Panc1 (cell line): Measurements from ENCODE around the gene B3GLCT. TPM values are rescaled to one million over a fixed set of nuclear protein-coding genes. Genes with fewer than 3 reads are reported as not detected.

Experiments used
- ATAC-seq: fragments of 200-7000 bp; cut with Tn5 transposase; 2 replicates; pipeline ENCODE4 v1.9.1; 2020; ENCODE audit warnings: mild to moderate bottlenecking, moderate library complexity
- BruUV-seq: library from RNA; stranded (reverse); fragments of 400-500 nt; replicated peaks from 2 replicates; lab custom pipeline; 2021; lab: Mats Ljungman, UMichigan
- CTCF ChIA-PET: fragments of 300-600 bp; sonication (Branson Sonifier 250); formaldehyde crosslinking; loops from one replicate; lab custom pipeline; 2022; ENCODE audit warnings: antibody characterized with exemption; lab: Charles Lee
- POLR2A ChIA-PET: fragments of 300-600 bp; sonication (Branson Sonifier 250); formaldehyde crosslinking; loops from one replicate; lab custom pipeline; 2022; ENCODE audit warnings: antibody characterized with exemption; lab: Charles Lee
- DNase-seq: peaks from one replicate; pipeline ENCODE4 v3.0.0-alpha.2; 2010; ENCODE audit warnings: low read depth, low spot score
- H3K27ac ChIP-seq: 2 replicates; pipeline ENCODE4 v1.5.1; 2011; ENCODE audit warnings: mild to moderate bottlenecking, low read length, inconsistent platforms
- H3K27me3 ChIP-seq: fragments of 200-500 bp; sonication (Bioruptor generic); 2 replicates; pipeline ENCODE4 v1.6.0; 2014; ENCODE audit warnings: low read length, inconsistent platforms; ENCODE audit not compliant: control insufficient read depth, insufficient read depth
- H3K36me3 ChIP-seq: fragments of 200-500 bp; sonication (Bioruptor generic); 2 replicates; pipeline ENCODE4 v1.5.1; 2014; ENCODE audit warnings: inconsistent platforms, mild to moderate bottlenecking, low read length, moderate library complexity; ENCODE audit not compliant: control insufficient read depth, insufficient read depth
- H3K4me1 ChIP-seq: 2 replicates; pipeline ENCODE4 v1.5.1; 2011; ENCODE audit warnings: inconsistent platforms, mild to moderate bottlenecking, low read length, moderate library complexity; ENCODE audit not compliant: control insufficient read depth, insufficient read depth
- H3K4me3 ChIP-seq, 2 experiments: 2 replicates each; pipeline ENCODE4 v1.5.1; 2011 to 2012; ENCODE audit warnings: low read depth in 2 of 2, low read length in 2 of 2, mild to moderate bottlenecking in 2 of 2, inconsistent platforms in 1 of 2, moderate library complexity in 1 of 2
- H3K9me3 ChIP-seq: fragments of 200-500 bp; sonication (Bioruptor generic); 2 replicates; pipeline ENCODE4 v1.5.1; 2014; ENCODE audit warnings: low read depth, mild to moderate bottlenecking, inconsistent platforms, low read length, moderate library complexity; ENCODE audit not compliant: control insufficient read depth, insufficient read depth
- CTCF ChIP-seq: fragments of 450-650 bp; IDR thresholded peaks from 2 replicates; pipeline ENCODE4 v1.5.1; 2017; ENCODE audit warnings: mild to moderate bottlenecking
- POLR2AphosphoS5 ChIP-seq: IDR thresholded peaks from 2 replicates; pipeline ENCODE4 v1.6.1; 2012; ENCODE audit warnings: mild to moderate bottlenecking, low read depth, low read length, moderate library complexity
- SIN3A ChIP-seq: IDR thresholded peaks from 2 replicates; pipeline ENCODE4 v1.6.1; 2012; ENCODE audit warnings: low read depth, mild to moderate bottlenecking, low read length, moderate library complexity, borderline replicate concordance; ENCODE audit not compliant: insufficient read depth
- TCF7L2 ChIP-seq: IDR thresholded peaks from 2 replicates; pipeline ENCODE4 v1.6.1; 2011; ENCODE audit warnings: mild to moderate bottlenecking, low read depth, low read length, inconsistent platforms
- in situ Hi-C: cut with HindIII; loops from 2 replicates; pipeline ENCODE4 v1.10.0; 2016; ENCODE audit warnings: low sequenced_read_pairs, low pct_unique_long_range_greater_than_20kb
- intact Hi-C: fragments of 100-400 bp; cut with micrococcal nuclease; formaldehyde crosslinking; loops from one replicate; pipeline ENCODE4 v1.10.0; 2022; ENCODE audit not compliant: unreplicated experiment
- total RNA-seq: library from RNA; stranded (reverse); gene quantifications from one replicate; pipeline ENCODE4 v1.2.1, GENCODE V29; 2021; ENCODE audit not compliant: unreplicated experiment
- TF ChIP-seq, protein P1 (sequence below), 2 experiments: IDR thresholded peaks; 2 replicates each; pipeline ENCODE4 v1.6.1; 2011 to 2012; ENCODE audit warnings: low read depth in 2 of 2, control low read depth in 1 of 2, low read length in 1 of 2, mild to moderate bottlenecking in 1 of 2, moderate library complexity in 1 of 2; ENCODE audit not compliant: insufficient read depth in 1 of 2

The B3GLCT gene
- total RNA-seq, 1 experiment from 2014 or later, result 16.5 TPM

DNA sequence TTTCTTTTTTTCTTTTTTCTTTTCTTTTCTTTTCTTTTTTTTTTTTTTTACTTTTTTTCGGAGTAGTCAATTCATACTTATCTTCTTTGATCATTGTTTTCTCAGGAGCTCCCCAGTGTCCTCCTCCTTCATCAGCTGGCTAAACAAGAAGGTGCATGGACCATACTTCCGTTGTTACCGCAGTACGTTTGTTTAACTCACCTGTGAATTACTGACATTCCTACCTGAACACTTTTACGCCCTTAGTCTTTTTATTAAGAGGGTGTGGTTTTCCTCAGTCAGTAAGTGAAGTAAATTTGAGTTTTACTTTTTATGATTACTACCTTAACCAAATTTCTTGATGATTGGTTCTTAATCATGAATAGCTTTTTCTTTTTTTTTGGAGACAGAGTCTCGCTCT lies 47.1 kb downstream of the B3GLCT start:
- Histone ChIP-seq H3K27ac (no peak overlapping the region), H3K4me1 (no peaks in the 10 kb centered on the region), H3K4me3 (no peak overlapping the region), H3K9me3 (no peaks in the 10 kb centered on the region), H3K27me3 (no peaks in the 10 kb centered on the region), H3K36me3 (no peaks in the 10 kb centered on the region)
- TF ChIP-seq TCF7L2 (no peak), SIN3A (no peak), CTCF (no peak), POLR2AphosphoS5 (no peak)
- TF ChIP-seq, protein P1, sequence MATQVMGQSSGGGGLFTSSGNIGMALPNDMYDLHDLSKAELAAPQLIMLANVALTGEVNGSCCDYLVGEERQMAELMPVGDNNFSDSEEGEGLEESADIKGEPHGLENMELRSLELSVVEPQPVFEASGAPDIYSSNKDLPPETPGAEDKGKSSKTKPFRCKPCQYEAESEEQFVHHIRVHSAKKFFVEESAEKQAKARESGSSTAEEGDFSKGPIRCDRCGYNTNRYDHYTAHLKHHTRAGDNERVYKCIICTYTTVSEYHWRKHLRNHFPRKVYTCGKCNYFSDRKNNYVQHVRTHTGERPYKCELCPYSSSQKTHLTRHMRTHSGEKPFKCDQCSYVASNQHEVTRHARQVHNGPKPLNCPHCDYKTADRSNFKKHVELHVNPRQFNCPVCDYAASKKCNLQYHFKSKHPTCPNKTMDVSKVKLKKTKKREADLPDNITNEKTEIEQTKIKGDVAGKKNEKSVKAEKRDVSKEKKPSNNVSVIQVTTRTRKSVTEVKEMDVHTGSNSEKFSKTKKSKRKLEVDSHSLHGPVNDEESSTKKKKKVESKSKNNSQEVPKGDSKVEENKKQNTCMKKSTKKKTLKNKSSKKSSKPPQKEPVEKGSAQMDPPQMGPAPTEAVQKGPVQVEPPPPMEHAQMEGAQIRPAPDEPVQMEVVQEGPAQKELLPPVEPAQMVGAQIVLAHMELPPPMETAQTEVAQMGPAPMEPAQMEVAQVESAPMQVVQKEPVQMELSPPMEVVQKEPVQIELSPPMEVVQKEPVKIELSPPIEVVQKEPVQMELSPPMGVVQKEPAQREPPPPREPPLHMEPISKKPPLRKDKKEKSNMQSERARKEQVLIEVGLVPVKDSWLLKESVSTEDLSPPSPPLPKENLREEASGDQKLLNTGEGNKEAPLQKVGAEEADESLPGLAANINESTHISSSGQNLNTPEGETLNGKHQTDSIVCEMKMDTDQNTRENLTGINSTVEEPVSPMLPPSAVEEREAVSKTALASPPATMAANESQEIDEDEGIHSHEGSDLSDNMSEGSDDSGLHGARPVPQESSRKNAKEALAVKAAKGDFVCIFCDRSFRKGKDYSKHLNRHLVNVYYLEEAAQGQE (IDR thresholded peaks at IDR 0.05; ENCODE audit: insufficient read depth in 1 of 2, low read depth in 2 of 2, low read length in 1 of 2), result no peak
- in situ Hi-C loops, result no loop called here
- DNase-seq (no peak), ATAC-seq (no peak)
- no TSS peak for BruUV-seq
- intact Hi-C loops, result no loop called here
- ChIA-PET CTCF (no interaction called here), POLR2A (interaction anchor here (0.6 kb wide), 1 partner anchor 49 kb away, joined by 3 read pairs; no protein-coding TSS in a partner anchor)

GRCh38 chr13:31248361-31248760 lies 48.6 kb downstream of the B3GLCT start:
- in situ Hi-C loops, result no loop called here
- intact Hi-C loops, result no loop called here
- no TSS peak for BruUV-seq
- DNase-seq (no peak), ATAC-seq (no peak)
- CTCF ChIA-PET, result no interaction called here
- POLR2A ChIA-PET, result no interaction called here
- Histone ChIP-seq H3K36me3 (no peaks in the 10 kb centered on the region), H3K4me3 (no peak overlapping the region), H3K4me1 (no peaks in the 10 kb centered on the region), H3K27me3 (no peaks in the 10 kb centered on the region), H3K27ac (no peak overlapping the region), H3K9me3 (no peaks in the 10 kb centered on the region)
- TF ChIP-seq SIN3A, result no peak
- TF ChIP-seq, protein P1 (IDR thresholded peaks at IDR 0.05; ENCODE audit: insufficient read depth in 1 of 2, low read depth in 2 of 2, low read length in 1 of 2), result no peak
- TF ChIP-seq CTCF, result no peak
- no peak for TF ChIP-seq POLR2AphosphoS5
- no peak for TF ChIP-seq TCF7L2
